ENCODE measurements around the gene SLC39A13.

Gene SLC39A13

DNA sequence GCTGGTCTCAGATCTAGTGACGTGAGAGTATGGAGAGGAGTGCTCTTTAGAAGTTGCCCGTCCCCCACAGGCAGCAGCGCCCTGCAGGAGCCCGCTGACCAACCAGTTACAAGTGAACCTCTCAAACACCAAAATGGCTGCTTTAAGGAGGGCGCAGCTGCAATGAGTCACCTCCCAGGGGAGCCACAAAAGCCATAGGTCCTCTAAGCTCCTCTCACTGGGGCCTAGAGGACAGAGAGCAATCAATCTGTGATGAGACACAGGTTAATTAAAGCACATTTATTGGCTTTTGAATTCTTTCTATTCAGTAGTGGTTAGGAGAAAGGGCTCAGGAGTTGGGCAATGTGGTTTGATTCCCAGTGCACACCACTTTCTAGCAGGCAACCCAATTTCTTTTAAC lies 56.1 kb downstream of the SLC39A13 start:
- DNase-seq: peak in 1 of 2 donors; percentile 15
- Histone ChIP-seq H3K27me3 (no peaks in the 10 kb centered on the region), H3K4me1 (peaks cover 0 to 36% (median 17%) of the 10 kb centered on the region in 4 donors), H3K36me3 (peaks cover 0 to 33% (median 1%) of the 10 kb centered on the region in 3 donors), H3K9me3 (no peaks in the 10 kb centered on the region), H3K27ac (no peak overlapping the region), H3K4me3 (no peak overlapping the region)
- TF ChIP-seq, protein P1, sequence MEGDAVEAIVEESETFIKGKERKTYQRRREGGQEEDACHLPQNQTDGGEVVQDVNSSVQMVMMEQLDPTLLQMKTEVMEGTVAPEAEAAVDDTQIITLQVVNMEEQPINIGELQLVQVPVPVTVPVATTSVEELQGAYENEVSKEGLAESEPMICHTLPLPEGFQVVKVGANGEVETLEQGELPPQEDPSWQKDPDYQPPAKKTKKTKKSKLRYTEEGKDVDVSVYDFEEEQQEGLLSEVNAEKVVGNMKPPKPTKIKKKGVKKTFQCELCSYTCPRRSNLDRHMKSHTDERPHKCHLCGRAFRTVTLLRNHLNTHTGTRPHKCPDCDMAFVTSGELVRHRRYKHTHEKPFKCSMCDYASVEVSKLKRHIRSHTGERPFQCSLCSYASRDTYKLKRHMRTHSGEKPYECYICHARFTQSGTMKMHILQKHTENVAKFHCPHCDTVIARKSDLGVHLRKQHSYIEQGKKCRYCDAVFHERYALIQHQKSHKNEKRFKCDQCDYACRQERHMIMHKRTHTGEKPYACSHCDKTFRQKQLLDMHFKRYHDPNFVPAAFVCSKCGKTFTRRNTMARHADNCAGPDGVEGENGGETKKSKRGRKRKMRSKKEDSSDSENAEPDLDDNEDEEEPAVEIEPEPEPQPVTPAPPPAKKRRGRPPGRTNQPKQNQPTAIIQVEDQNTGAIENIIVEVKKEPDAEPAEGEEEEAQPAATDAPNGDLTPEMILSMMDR (IDR thresholded peaks at IDR 0.05): no peak
- intact Hi-C loops (cut with DNase I; ENCODE audit: low total_unique reads): no loop called here
